ENCODE results near the gene PPFIA4.

PPFIA4 gene

DNA sequence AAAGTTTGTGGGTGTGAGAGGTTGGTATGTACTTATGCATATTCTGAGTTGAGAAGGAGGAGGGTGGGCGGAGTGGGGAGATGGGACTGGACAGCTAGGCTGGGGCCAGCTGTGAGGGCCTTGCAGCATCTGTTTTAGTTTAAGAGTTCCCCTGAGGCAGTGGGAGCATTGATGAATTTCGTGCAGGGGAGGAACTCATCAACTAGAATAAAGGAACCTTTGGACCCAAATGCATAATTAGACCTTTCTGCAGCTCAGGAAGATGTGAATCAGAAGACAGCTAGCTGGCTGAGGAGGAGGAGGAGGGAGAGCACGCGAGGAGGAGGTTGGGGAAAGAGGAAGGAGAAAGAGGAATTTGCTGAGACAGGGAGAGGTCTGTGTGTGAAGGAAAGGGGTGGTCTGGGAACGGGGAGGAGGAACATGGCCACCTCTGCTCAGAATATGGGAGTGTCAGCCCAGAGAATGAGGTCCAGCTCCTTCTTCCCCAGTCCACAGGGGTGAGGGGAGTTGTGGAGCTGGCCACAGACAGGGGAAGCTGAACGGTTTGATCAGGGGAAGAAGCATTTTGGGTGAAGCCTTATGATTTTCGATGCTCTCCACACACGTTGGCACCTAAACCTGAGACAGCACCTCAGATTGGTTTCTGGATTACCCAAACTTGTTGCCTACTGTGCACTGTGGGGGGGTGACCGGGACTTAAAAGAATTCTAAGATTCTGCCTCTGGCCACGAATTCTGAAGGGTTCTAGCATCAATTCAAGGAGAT, 31.8 kb downstream of the PPFIA4 start:
- DNase-seq (ENCODE audit: low spot score), result peak; percentile 54

DNA sequence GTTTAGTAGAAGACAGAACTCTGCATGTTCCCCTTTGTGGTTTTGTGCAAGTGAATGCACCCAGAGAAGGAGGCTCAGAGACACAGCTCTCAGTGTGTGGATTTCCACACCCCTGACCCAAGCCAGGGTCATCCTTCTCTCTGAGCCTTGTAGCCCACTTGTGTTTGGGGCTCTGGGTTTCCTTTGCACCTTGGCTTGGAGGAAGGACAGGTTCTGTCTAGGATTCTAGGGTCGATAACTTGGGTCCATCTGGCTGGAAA, 32.3 kb downstream of the PPFIA4 start:
- DNase-seq (ENCODE audit: low spot score), result no peak

DNA sequence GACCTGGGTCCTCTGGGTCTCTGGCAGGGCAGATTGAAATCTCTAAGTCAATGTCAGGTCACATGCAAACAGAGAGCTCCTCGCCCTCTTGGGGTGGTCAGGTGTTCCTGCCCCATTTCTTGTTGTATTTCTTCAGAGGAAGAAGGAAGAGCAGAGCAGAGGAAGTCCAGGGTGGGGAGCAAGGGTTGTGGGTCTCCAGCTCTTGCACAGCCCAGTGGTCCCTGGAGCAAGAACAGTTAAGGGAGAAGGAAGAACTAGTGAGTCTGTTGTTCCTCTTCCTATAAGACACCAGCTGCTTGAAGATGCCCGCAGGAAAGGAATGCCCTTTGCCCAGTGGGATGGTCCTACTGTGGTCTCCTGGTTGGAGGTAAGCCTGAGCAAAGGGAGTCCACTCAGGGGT, 33.2 kb downstream of the PPFIA4 start:
- DNase-seq (ENCODE audit: low spot score), result no peak

DNA sequence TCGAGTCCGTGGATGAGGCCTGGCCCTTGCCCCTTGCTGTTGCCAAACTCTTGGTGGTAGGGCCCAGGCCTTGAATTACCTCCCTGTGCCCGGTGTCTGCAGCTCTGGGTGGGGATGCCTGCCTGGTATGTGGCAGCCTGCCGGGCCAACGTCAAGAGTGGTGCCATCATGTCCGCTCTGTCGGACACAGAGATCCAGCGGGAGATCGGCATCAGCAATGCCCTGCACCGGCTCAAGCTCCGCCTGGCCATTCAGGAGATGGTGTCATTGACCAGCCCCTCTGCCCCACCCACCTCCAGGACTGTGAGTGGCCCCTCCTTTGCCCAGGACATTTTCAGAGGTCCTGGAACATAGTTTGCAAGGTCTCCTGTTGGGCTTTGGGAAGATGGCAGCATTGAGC, 33.8 kb downstream of the PPFIA4 start:
- no peak for DNase-seq (ENCODE audit: low spot score)

DNA sequence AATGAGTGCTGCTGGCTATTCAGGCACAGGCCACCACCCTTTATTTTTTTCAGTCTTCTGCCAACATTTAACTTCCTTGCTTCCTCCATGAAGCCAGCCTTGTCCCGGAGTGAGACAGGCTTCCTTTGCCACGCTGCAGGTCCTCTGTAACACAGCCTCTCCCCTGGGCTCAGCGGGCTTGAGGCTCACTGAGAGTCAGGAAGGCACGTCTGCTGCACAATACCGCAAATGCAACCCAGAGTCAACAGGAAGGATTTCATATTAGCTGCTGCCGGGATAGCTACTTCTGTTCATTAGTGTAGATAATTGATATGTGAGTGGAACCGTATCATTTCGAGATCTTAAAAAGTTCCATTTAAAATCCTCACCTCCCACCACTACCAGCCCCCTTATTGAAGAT, 37.0 kb downstream of the PPFIA4 start:
- DNase-seq (ENCODE audit: low spot score), result no peak

DNA sequence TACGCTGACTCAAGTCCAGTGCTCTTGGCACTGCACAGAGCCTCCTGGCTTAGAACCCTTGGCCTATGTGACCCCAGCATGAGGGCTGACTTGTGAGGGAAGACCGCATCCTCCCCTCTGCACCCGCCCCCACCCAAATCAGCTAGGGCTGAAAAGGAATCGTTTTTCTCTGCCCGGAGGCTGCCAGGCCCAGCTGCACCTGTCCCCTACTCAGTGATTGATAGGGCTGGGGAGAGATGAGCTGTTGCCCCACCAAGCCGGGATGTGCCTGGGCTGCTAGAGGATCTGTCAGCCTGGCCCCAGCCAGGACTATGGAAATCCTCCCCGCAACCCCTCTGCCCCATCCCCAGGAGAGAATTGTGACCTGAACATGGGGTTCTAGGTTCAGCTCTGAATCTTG, 38.9 kb downstream of the PPFIA4 start:
- DNase-seq (ENCODE audit: low spot score), result no peak

DNA sequence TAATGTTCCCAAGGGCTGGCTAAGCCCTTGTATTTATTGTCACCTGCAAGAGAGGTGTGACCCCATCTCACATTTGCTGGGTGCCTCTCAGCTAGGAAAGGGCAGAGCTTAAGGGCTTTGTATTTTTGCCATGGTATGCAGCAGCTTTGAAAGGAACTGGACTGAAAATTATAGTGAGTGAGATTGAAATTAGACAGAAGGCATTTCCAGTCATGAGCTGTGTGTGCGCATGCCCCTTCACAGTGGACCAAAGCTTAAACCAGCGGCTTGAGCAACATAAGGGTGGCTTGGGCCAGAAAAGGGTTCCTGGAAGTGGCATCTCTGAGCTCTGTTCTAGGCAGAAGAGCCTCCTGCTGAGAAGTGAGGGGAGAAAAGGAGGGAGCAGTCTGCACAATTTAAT, 39.7 kb downstream of the PPFIA4 start:
- DNase-seq (ENCODE audit: low spot score), result no peak

DNA sequence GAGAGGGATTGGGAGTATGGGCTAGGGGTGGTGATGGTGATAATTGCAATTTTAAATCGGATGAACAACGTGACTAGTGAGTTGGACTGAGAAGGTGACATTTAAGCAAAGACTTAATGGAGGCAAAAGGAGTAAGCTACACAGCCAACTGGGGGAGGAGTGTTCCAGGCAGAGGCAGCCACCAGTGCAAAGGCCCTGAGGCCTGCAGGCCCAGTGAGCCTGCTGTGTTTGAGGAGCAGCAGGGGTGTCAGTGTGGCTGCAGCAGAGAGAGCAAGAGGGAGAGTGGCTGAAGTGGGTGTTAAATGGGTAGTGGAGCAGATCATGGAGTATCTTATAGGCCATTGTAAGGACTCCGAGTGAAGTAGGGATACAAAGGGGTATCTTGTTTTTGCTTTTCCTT, 40.7 kb downstream of the PPFIA4 start:
- DNase-seq (ENCODE audit: low spot score), result no peak

DNA sequence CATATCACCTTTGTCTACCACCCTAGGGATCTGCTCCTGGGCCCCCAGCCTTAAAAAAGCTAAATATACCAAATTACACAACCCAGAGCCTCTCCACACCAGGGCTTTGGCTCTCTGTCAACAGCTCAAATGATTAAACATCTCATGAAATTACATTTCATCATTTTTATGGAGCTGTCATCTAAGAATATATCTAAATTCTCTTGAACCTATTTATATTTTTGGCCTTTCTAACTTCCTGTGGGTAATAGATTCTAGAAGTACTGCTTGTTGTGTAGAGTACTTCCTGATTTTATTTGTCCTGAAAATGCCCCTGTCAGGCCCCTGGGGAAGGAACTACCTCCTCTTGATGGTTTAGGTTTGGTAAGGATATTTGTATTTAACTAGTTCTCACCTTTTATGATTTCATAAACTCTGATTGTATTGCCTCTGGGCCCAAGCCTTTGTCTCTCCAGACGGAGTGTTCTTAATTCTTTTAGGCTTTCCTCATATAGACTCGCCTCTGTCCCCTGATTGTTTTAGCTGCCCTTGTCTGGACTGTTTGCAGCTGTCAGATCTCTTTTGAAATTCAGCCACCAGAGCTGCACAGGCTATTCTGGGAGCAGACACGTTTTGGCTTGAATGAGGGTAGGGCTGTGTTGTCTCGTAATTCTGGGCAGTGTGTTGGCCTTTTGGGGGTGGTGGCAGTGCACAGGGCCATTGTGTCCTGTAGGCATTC, 42.9 kb downstream of the PPFIA4 start:
- peak; percentile 30 for DNase-seq (ENCODE audit: low spot score)

DNA sequence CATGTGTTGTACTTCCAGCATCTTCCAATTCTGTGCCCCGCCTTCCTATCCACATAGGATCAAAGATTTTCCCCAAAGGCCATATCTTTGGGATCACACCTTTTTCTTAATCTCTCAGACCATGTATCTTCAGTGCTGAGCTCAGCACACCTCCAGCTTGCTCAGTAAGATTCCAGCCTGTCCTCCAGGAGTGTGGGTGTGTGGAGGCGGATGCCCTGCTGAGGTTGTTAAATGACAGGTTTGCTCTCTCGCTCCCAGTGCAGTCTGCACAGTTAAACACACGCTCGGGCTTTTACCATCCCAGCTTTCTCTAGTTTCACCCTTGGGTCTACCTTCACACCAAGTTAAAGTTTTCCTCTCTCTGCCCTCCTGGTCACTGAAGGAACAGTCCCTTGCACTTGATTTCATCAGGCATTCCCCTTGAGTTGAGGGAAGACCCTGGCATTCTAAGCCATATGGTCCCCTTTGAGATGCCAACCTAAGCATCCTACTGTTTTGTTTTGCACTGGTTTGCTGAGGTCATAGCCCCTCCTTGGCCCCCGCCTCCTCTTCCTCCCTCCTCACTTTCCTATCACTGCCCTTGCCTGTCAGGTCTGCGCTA, 45.8 kb downstream of the PPFIA4 start:
- no peak for DNase-seq (ENCODE audit: low spot score)

DNA sequence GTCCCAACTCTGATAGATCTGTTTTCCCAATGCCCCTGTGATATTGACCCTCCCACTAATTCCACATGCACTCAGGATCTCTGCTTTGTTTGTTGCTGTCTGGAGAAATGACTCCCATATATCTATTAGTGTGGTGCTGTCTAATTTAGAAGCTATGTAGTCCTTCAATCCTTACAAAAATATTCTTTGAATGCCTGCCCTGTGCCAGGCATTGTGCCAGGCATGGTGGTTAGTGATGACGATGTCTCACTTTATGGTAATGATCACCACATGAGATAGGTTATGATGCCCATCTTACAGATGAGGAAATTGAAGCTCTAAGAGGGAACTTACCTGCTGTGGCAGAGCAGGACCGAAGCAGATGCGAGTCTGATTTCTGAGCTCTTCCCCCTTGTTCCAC, 46.6 kb downstream of the PPFIA4 start:
- DNase-seq (ENCODE audit: low spot score), result peak; percentile 43

DNA sequence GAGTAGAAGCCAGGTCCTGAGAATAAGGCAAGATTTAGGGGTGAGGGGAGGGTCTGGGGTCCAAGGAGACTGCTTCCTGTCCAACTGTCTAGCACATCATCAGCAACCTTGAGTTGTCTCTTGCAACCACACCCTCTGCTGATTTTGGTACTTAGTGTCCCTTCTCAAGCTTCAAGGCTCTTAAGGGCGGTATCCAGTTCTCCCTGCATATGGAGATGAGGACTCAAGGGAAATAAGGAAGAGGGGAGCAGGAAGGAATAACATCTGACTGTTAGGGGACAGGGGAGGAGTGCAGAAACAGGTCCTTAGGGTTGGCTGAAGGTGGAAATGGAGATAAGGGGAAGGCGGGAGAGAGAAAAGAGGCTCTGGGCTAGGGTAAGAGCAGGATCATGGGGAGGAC, 47.2 kb downstream of the PPFIA4 start:
- DNase-seq (ENCODE audit: low spot score), result no peak

DNA sequence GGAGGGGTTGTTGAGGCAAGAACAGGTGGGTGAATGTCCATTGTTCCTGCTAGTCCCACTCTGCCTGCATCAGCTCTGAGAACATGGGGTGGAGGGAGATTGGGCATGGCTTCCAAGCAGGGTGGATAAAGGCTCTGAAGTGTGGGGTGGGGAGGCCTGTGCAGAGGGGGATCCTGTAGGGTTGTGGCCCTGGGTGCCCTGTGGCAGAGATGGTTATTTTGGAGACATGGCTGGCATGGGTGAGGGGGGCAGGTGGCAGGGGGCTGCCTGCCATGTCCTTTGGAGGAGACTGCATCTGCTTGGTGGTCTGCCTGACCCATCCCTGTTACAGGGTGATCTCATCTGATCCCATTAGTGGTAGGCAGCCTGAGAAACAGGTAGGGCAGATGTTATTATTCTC, 48.3 kb downstream of the PPFIA4 start:
- no peak for DNase-seq (ENCODE audit: low spot score)

DNA sequence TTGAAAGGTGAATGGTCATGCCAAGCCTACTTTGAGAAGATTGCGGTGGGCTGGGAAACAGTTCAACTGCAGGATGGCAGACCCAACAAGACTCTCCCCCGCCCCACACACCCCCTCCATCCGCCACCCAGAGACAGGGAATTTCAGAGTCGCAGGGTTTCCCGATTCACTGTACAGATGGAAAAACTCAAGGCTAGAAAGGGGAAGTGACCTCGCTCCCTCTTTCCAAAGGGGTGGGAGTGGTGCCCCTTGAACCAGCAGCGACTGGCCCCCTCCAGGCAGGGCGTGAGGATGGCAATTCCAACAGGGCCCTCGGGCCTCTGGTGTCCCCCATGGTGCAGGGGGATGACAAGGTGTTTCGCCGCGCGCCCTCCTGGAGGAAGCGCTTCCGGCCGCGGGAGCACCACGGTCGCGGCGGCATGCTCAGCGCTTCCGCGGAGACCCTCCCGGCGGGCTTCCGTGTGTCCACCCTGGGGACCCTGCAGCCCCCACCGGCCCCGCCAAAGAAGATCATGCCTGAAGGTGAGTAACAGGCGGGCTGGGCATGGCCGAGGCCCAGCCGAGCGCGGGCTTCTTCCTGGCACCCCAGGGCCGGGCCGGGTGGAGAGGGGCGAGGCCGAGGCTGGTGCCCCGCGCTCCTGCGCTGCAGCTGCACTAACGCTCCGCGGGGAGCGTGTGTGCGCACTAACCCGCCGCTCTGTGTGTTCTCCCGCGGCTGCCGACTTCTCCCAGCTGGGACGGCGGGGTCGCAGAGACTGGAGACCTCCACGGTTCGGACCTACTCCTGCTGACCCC, 49.1 kb downstream of the PPFIA4 start:
- no peak for DNase-seq (ENCODE audit: low spot score)

DNA sequence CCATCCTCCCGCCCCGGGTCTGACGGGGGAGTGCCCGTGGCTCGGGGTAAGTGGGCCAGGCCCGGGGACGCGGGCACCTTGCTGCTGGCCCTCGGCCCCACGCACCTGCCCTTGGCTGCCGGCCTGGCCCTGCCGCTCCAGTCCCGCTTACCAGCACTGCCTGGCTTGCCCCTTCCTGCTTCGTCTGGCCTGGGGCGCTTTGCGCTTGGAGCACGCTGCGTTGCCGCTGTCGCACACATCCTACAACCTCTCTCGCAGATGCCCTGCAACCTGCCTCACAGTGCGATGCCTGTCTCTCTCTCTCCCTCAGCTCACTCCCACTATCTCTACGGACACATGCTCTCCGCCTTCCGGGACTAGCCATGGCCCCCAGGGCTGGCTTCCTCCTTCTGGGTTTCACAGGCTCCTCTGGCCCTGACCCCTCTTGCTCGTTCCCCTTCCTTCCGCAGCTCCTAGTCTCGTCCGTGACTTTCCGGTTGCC, 49.8 kb downstream of the PPFIA4 start:
- no peak for DNase-seq (ENCODE audit: low spot score)

DNA sequence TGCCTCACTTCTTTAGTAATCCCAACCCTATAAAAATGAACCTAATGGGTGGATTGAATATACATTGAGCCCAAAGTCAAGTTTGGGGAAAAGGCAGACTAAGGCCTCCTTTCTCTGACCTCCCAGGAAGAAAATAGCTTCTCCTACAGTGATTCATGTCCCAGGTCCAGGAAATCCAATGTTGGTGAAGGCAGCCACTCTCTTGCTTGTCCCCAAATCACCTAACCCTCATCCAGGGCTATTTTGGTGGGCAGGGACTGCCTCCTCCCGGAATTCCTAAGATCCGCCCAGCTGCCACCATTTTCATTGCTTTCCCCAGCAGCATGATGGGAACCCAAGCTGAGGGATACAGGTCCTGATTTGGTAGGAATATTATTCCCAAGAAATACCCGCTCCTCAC, 51.1 kb downstream of the PPFIA4 start:
- DNase-seq (ENCODE audit: low spot score), result no peak

DNA sequence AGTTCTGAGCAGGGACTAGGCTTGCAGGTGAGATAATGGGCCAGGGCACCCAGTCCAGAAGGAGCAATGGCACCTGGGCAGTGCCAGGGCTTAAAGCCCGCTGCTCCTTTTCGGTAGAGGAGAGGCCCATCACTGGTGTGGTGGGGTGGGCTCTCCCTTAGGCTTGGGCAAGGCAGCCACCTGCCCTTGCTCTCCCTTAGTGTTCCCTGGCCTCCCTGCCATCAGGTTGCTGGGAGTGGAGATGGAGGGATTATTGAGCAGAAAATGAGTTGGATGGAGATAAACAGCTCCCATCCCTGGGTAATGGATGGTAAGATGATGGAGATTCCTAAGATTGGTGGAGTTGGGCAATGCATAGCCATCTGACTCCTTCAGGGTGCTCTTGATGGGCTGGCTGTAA, 51.7 kb downstream of the PPFIA4 start:
- no peak for DNase-seq (ENCODE audit: low spot score)

DNA sequence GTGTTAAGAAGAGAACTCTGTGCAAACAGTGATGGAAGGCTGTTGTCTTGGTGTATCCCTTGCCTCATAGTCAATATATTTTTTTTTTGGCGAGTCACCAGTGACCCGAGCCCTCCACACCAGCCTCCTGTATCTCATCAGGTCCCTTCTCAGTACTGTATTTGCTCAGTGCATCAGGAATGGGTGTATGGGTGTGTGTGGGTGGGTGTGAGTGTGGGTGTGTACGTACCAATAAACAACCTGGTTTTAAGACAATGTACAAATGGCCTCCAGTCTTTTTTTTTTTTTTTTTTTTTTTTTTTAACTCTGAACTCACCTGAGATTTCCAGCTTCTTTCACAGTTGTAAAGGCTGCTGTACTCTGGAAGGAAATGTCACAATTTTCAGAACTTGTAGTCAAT, 52.2 kb downstream of the PPFIA4 start:
- DNase-seq (ENCODE audit: low spot score), result no peak

DNA sequence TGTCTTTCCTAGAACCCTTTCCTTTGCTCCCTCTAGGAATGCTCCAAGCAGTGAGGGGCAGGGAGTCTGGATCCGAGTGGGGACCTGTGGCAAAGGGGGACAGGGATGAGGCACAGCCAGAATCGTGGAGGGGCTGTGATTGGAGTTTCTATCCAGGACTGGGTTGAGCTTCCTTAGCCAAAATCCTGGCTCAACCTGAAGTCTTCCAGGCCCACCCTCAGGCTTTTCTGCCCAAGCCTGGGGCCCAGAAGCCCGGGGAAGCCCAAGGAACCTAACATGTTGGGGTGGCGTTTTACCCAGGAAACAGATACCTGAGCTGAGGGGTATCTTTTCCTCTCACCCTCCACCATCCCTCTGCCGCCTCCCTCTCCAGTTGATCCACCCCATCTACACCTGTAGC, 54.2 kb downstream of the PPFIA4 start:
- DNase-seq (ENCODE audit: low spot score), result no peak

DNA sequence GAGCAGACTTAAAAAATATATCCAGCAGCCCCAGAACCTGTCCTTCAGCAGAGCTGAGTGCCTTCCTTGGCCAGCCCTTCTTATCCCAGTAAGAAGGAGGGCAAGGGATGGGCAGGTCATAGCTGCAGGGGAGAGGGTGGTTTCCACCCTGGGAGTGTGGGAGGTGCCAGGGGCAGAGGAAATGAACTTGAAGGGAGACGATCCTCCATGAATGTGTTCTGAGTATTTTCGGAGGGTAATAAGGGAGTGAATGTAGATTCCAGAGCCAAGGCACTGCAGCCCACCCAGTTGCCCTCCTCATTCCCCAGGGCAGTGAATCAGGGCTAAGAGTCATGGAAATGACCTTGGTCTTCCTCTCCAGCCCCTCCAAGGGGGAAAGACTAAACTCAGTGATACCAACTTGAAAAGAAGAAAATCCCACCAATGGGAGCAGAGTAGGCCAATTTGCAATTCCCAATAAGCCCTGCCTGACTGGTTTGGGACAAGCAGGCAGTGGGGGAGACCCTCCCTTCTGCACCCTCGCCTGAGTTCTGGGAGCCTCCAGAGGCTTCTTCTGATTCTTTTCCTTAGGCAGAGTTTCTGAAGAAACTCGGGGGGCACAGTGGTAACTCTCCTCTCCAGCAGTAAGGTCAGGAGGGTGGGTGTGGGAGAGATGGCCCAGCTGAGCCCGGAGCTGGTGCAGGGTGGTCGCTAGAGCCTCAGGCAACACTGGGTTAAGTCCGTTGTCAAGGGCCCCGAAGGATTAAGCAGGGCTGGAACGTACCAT, 55.4 kb downstream of the PPFIA4 start:
- DNase-seq (ENCODE audit: low spot score), result no peak

DNA sequence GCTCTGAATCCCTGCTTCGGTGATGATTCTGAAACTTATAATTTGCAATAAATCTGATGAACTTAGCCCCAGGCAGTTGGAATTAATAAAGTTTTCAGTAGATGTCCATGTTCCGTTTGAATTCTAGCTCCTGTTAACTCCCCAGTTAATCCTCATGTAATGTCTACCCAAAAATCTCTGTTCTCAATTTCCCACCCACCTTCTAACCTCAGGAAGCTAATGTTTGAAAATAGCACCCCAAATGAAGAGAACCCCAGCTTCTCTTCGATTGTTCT, 55.9 kb downstream of the PPFIA4 start:
- DNase-seq (ENCODE audit: low spot score), result no peak
